SJCRH30 (cell line): Measurements from ENCODE around the gene DENND4A. TPM values are rescaled to one million over a fixed set of nuclear protein-coding genes. Genes with fewer than 3 reads are reported as not detected.

ENCODE experiments used
- DNase-seq, 2 experiments: peaks; one replicate each; pipeline ENCODE4 v3.0.0-alpha.2; 2015 to 2020
- H3K27ac ChIP-seq: fragments of 250-450 bp; sonication (Bioruptor Pico); 2 replicates; pipeline ENCODE4 v1.5.1; 2020; ENCODE audit warnings: mild to moderate bottlenecking, moderate library complexity
- H3K27me3 ChIP-seq: fragments of 250-450 bp; sonication (Bioruptor Pico); 2 replicates; pipeline ENCODE4 v1.5.1; 2020; ENCODE audit warnings: mild to moderate bottlenecking, moderate library complexity
- H3K36me3 ChIP-seq: fragments of 250-450 bp; sonication (Bioruptor Pico); 2 replicates; pipeline ENCODE4 v1.5.1; 2020; ENCODE audit warnings: mild to moderate bottlenecking, moderate library complexity
- H3K4me1 ChIP-seq: fragments of 250-450 bp; sonication (Bioruptor Pico); 2 replicates; pipeline ENCODE4 v1.5.1; 2020; ENCODE audit warnings: mild to moderate bottlenecking, moderate library complexity
- H3K4me3 ChIP-seq: fragments of 250-450 bp; sonication (Bioruptor Pico); 2 replicates; pipeline ENCODE4 v1.5.1; 2020; ENCODE audit warnings: mild to moderate bottlenecking, moderate library complexity
- H3K9me3 ChIP-seq: fragments of 250-450 bp; sonication (Bioruptor Pico); replicated peaks from 2 replicates; pipeline ENCODE4 v1.5.1; 2020; ENCODE audit warnings: mild to moderate bottlenecking, moderate library complexity
- total RNA-seq: library from RNA; depleted of rRNA; stranded (reverse); fragments of >200 nt; shearing (Covaris generic); gene quantifications from 2 replicates; pipeline ENCODE4 v1.2.3, GENCODE V29; 2014; rRNA removed

Gene DENND4A
- total RNA-seq, 1 experiment from 2014 or later: 26.4 TPM

DNA sequence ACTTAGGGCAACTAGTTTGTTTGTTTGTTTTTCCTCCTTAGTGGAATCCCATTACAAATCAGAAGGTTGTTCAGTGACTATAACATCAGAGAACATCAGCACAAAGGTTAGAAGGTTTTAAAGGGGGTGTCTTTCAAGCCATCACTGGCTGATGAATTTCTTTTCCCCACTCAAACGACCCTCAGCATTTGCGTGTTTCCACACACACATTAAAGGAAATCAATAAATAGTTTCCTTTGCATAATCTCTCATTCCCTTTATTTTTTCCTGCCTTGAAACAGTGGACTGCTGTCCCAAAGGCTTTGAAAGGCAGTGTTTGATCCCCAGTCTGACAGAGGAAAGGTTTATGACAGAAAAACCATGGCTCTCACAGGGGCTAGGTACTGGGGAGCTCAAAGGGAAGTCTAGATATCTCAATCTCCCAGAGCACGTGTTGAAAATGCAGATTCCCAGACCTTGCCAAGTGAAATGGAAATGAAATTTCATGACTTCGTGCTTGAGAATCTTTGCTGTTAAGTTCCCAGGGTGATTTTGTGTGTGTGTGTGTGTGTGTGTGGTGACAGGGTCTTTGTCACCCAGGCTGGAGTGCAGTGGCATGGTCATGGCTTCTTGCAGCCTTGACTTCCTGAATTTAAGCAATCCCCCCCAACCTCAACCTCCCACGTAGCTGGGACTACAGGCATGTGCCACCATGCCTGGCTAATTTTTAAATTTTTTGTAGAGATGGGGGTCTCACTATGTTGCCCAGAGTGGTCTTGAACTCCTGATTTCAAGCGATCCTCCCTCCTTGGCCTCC, 178.9 kb downstream of the DENND4A start:
- no peak overlapping the region for H3K4me3 ChIP-seq
- peaks cover 5% of the 10 kb centered on the region; the same call in 1 of the 2 replicates for H3K4me1 ChIP-seq
- H3K36me3 ChIP-seq: no peaks in the 10 kb centered on the region
- no peaks in the 10 kb centered on the region for H3K27me3 ChIP-seq
- H3K27ac ChIP-seq: no peak overlapping the region
- DNase-seq: no peak
- no peaks in the 10 kb centered on the region for H3K9me3 ChIP-seq

GRCh38 chr15:65612616-65612946, 179.5 kb downstream of the DENND4A start:
- Histone ChIP-seq H3K4me1 (peaks cover 5% of the 10 kb centered on the region; the same call in 1 of the 2 replicates), H3K27ac (no peak overlapping the region), H3K36me3 (no peaks in the 10 kb centered on the region), H3K9me3 (no peaks in the 10 kb centered on the region), H3K4me3 (no peak overlapping the region), H3K27me3 (no peaks in the 10 kb centered on the region)
- no peak for DNase-seq

DNA sequence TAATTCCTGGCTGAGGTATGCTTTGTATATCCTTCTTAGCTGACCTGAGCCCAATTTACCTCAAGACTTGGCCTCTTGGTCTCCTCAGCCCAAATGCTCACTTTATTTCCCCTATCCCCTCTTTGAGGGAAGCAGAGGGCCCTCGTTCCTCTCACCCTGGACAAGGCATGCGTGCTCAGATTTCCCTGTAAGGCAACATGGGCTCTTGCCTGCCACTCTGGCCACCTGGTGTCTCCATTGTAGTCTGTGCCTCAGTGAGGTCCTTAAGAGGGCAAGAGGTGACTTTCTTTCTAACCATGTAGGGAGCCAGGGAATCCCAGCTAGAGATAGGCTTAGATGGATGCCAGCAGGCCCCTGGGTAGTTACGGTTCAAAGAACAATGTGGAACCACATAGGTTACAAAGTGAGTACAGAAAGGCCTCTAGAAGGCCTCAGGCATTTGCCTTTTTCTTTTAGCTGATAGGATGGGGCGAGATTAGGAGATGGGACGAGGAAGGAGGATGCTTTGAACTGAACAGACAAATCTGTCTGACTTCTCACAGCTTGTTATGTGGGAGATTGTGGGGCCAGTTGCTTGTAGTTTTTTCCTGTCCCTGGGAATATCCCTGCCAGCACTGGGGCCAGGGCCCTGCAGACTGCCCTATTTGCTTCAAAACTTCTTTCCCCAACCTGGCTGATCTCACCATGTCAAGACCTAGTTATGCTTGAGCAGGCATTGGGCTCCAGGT, 180.0 kb downstream of the DENND4A start:
- DNase-seq: peak; percentile 25 to 40
- peak overlapping the region; percentile 77 for H3K27ac ChIP-seq
- peaks cover 5% of the 10 kb centered on the region; the same call in 1 of the 2 replicates for H3K4me1 ChIP-seq
- no peaks in the 10 kb centered on the region for H3K27me3 ChIP-seq
- H3K4me3 ChIP-seq: peak overlapping the region; percentile 92
- H3K9me3 ChIP-seq: no peaks in the 10 kb centered on the region
- H3K36me3 ChIP-seq: no peaks in the 10 kb centered on the region

GRCh38 chr15:65610871-65611718, 181.0 kb downstream of the DENND4A start, which contains the start of gene INTS14:
Gene INTS14 (minus strand): TSS chr15:65611131. CDS start chr15:65607380, 3,751 bp downstream.
- Histone ChIP-seq H3K27ac (peak within 1 kb of the TSS; percentile 77), H3K36me3 (no peaks in the 10 kb centered on the region)
- peak; percentile 97 to 98 for DNase-seq

More at GRCh38 chr15:65610871-65611718, 181.0 kb downstream of the DENND4A start, which contains the start of gene INTS14:
- H3K4me1 ChIP-seq: peaks cover 5% of the 10 kb centered on the region; the same call in 1 of the 2 replicates
- no peaks in the 10 kb centered on the region for H3K27me3 ChIP-seq
- peak within 1 kb of the TSS; percentile 92 for H3K4me3 ChIP-seq
- H3K9me3 ChIP-seq: no peaks in the 10 kb centered on the region

Other genes with a start within 250 kb of the DENND4A start
- 41.9 and 47.6 TPM in 2 replicates for gene INTS14, start 181.2 kb downstream of the DENND4A start, total RNA-seq
- 3.6 and 4.4 TPM in 2 replicates for gene SLC24A1, start 170.4 kb downstream of the DENND4A start, total RNA-seq
- gene RAB11A, start 77.2 kb upstream of the DENND4A start, total RNA-seq: 257 and 269 TPM in 2 replicates